NCI-H1417 (cell line): ENCODE data around the gene BMERB1.

ENCODE experiments used
- DNase-seq, 3 experiments: peaks; one replicate each; lab custom pipeline; 2025; lab: John Stamatoyannopoulos, UW

The BMERB1 gene

DNA sequence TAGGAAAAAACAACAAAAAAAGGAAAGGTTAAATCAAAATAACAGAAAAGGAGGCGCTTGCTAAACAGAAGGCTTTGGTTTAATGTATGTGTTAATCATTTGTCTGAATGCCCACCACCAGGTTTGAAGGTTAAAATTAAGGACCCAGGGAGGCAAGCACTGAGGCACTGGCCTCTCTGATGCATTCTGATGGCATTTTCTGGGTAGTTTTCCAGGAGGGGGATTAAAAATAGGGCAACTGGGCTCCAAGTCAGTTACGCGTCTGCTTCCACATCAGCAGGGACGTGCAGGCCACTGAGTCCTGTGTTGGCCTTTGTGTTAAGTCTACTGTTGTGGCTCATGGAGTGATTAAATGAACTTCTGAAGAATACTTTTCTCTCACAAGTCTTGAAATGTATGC is 181.6 kb downstream of the BMERB1 start:
- no peak for DNase-seq

DNA sequence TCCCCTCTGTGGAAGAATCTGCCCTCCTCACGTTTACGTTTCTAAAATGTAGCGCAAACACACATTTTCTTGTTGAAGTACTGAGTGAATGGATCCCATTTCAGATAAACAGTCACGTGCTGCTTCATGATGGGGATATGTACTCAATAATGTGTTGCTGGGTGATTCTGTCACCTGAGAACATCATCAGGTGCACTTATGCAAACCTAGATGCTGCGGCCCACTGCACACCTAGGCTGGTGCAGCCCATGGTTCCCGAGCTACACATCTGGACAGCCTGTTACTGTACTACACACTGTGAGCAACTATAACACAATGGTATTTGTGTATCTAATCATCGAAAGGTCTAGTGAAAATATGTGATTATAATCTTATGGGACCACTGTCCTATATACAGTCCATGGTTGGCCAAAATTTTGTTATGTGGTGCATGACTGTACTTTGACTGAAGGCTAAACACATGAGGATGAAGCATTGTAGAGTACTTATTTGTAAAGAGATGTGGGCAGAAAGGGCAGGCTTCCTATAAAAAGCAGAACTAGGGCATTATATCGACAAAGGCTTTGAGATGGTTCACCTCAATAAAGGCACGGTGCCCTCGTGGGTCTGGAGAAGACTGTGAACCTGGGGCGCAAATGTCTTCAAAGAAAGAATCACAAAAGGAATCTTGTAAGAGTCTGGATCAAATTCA is 182.2 kb downstream of the BMERB1 start:
- DNase-seq = no peak

DNA sequence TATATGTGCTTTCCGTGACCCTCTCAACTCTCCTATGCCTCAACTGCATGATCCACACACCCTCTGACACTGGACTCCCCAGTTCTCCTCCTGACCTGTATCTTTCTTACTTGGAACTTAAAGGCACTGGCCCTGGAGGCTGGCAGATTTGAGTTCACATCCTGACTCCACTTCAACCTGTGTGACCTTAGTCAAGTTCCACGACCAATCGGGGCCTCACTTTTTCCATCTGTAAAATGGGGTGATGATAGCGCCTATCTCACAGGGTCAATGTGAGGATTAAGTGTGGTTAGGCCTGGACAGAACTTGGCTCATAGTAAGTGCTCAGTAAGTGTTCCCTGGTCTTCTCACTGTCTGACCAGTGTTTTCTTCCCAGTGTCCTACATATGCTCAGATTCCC is 183.5 kb downstream of the BMERB1 start:
- DNase-seq = no peak

DNA sequence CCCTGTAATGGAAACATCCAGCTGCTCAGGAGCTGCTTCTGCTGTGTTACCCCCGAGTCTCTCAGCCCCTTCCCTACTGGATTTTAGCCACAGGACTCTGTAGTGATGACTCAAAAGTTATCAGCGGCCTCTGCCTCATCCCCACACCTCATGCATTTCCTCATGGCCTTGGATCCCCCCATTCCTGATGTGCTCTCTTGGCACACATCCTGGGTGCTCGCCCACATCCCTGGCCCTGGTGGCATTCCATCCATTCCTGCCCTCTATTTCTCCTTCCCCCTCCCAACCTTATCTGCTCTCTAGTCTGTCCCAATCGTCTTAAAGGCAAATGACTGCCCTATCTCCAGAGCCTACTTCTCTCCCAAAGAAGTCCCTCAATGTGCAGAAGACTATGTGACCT is 184.0 kb downstream of the BMERB1 start:
- DNase-seq = no peak

DNA sequence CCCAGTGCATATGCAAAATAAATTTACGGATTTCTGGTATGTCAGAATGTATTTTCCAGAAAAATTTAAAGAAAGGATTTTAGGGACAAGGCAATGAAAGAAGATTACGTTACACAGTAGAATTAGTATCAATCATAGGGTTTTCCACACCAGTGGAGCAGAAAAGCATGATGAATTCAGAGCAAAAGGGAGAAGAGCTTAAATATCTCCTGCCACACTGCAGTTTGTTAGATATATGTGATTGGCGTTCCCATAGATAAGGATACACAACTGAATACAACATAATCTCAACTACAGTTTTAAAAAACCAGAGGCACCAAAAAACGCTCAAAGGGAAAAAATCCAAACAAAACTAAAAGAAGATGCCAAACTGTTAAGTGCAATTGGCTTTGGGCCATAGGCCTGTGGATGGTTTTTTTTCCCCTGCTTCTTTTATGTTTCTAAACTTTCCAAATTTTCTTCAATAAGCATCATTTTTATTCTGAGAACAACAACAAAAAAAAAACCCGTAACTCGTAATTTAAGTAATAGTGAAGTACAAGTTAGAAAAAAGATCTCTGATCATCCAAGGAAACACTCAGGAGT is 186.3 kb downstream of the BMERB1 start:
- no peak for DNase-seq

DNA sequence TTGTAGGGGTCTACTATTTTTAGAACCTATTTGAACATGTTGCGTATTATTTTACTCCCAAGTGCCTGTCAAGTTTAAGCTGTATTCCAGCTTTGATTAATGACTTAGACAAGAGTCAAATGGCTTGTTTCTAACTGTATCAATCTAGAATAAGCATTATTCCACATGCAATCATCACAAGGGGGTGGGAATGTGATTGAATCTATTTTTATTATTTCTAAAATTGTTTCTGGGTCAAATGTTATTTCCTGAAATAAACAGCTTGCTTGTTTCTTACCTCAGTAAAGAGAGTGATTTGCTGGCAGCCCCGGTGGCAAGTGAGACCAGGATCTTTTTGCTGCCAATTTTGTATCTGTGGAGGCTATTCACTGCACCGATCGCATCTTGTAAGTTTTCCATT is 187.1 kb downstream of the BMERB1 start:
- DNase-seq = no peak

DNA sequence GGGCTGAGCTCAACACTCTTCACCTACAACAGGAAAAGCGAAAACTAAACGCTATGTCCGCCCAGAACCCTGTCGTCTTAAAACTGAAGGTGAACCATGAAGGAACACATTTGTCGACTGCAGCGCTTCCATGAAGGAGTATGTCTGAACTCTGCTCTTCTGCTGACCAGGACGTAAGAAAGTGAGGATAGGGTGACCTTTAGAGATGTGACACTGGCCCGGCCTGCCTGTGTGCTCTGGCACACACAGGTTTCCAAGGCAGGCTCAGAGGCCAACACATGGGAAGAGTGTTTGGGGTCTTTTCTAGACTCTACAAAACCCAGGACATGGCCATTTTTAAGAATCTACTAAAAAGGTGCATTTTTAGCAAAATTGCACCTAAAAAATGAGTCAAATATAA is 187.5 kb downstream of the BMERB1 start:
- no peak for DNase-seq

DNA sequence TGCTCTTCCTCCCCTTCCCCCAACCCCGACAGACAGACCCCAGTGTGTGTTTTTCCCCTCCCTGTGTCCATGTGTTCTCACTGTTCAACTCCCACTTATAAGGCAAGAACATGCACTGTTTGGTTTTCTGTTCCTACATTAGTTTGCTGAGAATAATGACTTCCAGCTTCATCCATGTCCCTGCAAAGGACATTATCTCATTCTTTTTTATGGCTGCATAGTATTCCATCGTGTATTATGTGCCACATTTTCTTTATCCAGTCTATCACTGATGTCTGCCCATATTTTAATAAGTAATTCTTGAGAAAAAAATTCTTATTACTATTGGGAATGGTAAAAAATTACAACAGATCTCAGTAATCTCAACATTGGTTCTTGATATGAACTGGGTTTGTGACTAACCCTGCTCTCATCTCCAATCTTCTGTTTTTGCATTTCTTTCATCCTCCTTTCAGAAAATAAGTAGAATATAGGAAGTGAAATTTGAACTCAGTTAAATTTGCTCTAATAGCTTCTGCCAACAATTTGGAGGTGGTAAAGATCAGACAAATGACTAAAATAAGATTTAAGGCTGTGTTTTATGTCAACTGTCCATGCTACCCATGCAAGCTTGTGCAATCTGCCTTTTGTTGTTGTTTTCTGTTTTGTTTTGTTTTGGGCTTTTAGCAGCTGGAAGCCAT is 197.5 kb downstream of the BMERB1 start:
- no peak for DNase-seq

DNA sequence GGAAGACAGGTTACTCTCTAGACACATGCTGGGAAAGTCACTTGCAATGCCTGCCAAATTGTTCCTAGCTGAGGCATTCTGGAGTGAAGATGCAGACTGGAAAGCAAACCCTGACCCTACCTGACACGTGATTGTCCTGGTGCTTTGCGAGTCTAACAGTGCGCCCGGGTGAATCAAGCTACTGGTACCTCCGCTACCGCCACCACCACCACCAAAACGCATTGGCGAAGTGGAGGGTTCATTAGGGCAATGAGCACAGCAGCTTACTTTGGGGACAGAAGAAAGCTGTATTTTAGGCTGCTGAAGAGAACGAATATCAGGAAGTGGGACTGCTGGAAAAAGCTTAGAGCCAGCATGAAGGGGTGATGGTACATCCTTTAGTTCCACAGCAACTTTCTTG is 201.5 kb downstream of the BMERB1 start:
- DNase-seq = no peak

DNA sequence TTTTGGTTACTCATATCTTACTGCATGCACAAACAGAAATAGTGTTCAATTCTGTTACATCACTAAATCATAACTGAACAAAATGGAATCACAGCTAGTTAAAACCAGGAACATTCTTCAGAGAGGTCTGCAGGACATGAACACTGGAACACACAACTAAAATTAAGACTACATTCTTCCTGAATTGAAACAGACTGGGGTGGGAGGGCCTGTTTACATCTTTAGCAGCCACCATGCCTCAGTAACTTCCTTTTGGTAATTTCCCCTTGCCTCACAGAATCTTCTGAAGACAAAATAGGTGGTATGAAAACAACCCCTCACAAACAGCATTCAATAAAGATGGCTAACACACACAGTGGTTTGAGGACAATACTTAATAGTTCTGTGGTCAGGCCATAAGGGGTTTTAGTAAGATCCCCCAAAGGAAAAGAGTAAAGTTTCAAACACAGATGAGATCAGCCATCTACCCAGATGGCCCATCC is 202.0 kb downstream of the BMERB1 start:
- DNase-seq = no peak
